Measurements from ENCODE around the gene DIPK1C. TPM values are rescaled to one million over a fixed set of nuclear protein-coding genes. Genes with fewer than 3 reads are reported as not detected.

DIPK1C gene
- not detected in 2 replicates for total RNA-seq

DNA sequence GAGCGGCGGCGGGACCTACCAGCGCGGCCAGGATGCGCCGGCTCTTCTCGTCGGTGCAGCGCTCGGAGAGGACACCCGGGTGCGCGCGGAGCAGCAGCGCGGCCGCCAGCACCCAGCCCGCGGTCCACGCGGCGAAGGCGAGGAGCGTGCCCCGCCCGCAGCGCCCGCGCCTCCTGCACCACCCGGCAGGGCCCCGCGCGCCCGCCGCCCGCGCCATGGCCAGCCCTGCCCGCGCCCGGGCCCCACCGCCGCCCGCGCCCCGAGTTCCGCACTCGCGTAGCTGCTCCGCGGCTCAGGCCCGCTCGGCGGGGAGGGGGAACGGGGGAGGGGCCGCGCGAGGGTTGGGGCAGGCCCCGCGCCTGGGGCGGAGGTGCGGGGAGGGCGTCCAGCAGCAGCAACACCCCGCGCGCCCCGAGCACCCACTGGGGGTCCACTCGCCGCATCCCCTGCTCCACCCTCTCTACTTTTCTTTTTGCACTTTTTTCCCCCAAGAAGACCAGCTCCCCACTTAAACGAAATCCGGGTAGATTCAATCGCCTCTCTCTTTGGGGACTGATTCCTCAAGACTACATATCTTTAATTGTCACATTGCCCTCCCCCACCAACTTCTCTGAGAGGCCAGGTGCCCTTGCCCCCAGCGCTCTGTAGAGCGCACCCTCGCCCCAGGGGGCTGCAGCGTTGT lies at the start of gene DIPK1C:
Gene DIPK1C, minus strand, starts transcription at position 266 of the 682 bp plus-strand sequence. Its CDS starts 49 bp downstream, at position 217.

DNA sequence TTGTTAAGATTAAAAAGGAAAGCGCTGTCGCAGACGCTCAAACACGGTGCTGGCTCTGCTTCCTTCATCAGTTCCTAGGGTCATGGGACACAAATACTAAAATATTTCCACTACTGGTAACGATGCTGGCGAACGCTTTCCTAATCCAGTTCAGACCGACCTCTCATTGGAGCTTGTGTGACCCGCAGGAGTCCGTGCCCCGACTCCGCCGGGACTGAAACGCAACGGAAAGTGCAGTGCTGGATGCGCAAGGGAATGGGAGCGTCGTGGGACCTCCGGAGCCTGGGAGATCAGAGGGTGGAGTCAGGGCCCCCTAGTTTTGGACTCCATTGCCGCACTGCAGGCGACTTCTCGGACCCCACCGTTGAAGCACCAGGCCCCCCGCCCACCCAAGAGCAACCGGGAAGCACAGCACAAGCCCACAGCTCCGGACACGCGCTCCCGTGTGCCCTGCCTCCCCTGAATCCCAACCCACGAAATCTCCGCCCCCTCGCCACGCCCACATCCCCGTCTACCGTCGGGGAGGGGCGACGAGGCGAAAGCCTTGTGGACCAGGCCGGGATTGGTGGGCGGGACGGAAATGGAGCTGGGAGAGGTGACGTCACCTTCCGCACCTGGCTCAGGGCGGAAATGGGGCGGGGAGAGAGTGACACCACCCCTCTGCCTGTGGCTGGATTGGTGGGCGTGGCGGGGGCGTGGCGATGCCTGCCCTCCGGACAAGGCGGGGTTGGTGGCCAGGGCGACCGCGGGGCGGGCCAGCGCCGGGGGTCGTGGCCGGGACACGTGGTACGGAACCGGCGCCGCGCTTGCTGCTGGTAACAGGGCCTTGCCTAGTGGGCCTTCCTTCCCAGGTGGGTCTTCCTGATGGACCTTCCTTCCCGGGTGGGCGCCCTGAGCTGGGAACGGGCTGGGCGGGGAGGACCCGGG lies 38.7 kb upstream of the DIPK1C start, which contains the start of gene CNDP2:
Gene CNDP2, plus strand, starts transcription at position 783 of the 927 bp plus-strand sequence. CDS start 3,611 bp downstream, outside the sequence.

Other genes starting within 250 kb of the DIPK1C start
- gene CYB5A, start 165.3 kb downstream of the DIPK1C start, total RNA-seq = 119 and 127 TPM in 2 replicates
- not detected in 2 replicates for gene C18orf63, start 141.5 kb downstream of the DIPK1C start, total RNA-seq
- 98.0 and 103 TPM in 2 replicates for gene CNDP2, start 39.1 kb upstream of the DIPK1C start, total RNA-seq
- not detected in 2 replicates for gene CNDP1, start 77.2 kb upstream of the DIPK1C start, total RNA-seq
- 4.0 and 6.7 TPM in 2 replicates for gene ZNF407, start 140.6 kb upstream of the DIPK1C start, total RNA-seq

Data from myometrial cell (primary cell).